HL-60 (cell line): ENCODE data around the gene DISP3.

Source experiments
- DNase-seq, 2 experiments: peaks; one replicate each; pipeline ENCODE4 v3.0.0-alpha.2; 2010 to 2020; ENCODE audit warnings: low read depth in 1 of 2, low spot score in 1 of 2
- H3K27ac ChIP-seq: fragments of 250-450 bp; sonication (Bioruptor Pico); replicated peaks from 2 replicates; pipeline ENCODE4 v1.5.1; 2020; ENCODE audit warnings: mild to moderate bottlenecking, moderate library complexity
- H3K27me3 ChIP-seq: fragments of 250-450 bp; sonication (Bioruptor Pico); 2 replicates; pipeline ENCODE4 v1.5.1; 2021; ENCODE audit warnings: mild to moderate bottlenecking, moderate library complexity; ENCODE audit not compliant: insufficient read depth, poor library complexity, severe bottlenecking
- H3K4me3 ChIP-seq: replicated peaks from 2 replicates; pipeline ENCODE4 v1.5.1; 2011; ENCODE audit warnings: mild to moderate bottlenecking, control low read depth, low read length; ENCODE audit not compliant: insufficient read depth
- CTCF ChIP-seq: IDR thresholded peaks from one replicate; pipeline ENCODE4 v1.5.1; 2011; ENCODE audit warnings: low read length, control low read depth, inconsistent platforms; ENCODE audit not compliant: insufficient read depth
- GABPA ChIP-seq: IDR thresholded peaks from 2 replicates; pipeline ENCODE4 v1.6.1; 2012; ENCODE audit warnings: low read depth
- POLR2AphosphoS5 ChIP-seq: IDR thresholded peaks from 2 replicates; pipeline ENCODE4 v1.6.1; 2012; ENCODE audit warnings: low read depth
- REST ChIP-seq: IDR thresholded peaks from 2 replicates; pipeline ENCODE4 v1.6.1; 2012; ENCODE audit warnings: low read depth; ENCODE audit not compliant: insufficient replicate concordance
- SPI1 ChIP-seq: IDR thresholded peaks from 2 replicates; pipeline ENCODE4 v1.6.1; 2012; ENCODE audit warnings: low read depth, mild to moderate bottlenecking, borderline replicate concordance

DISP3 gene

GRCh38 chr1:11500881-11501280 is 21.9 kb downstream of the DISP3 start:
- TF ChIP-seq GABPA (no peak), SPI1 (no peak), POLR2AphosphoS5 (no peak), REST (no peak), CTCF (no peak)
- Histone ChIP-seq H3K4me3 (no peak overlapping the region), H3K27me3 (peaks cover 2% of the 10 kb centered on the region), H3K27ac (no peak overlapping the region)
- DNase-seq: no peak

GRCh38 chr1:11501491-11501897 is 22.5 kb downstream of the DISP3 start:
- DNase-seq: no peak
- Histone ChIP-seq H3K4me3 (no peak overlapping the region), H3K27me3 (peaks cover 2% of the 10 kb centered on the region), H3K27ac (no peak overlapping the region)
- TF ChIP-seq GABPA (no peak), REST (no peak), POLR2AphosphoS5 (no peak), CTCF (no peak), SPI1 (no peak)

GRCh38 chr1:11501906-11502485 is 23.0 kb downstream of the DISP3 start:
- no peak for TF ChIP-seq GABPA
- TF ChIP-seq CTCF: no peak
- TF ChIP-seq POLR2AphosphoS5: no peak
- no peak for TF ChIP-seq SPI1
- no peak for TF ChIP-seq REST
- DNase-seq: no peak
- Histone ChIP-seq H3K4me3 (no peak overlapping the region), H3K27me3 (peaks cover 2% of the 10 kb centered on the region), H3K27ac (no peak overlapping the region)
